Jurkat, Clone E6-1 (cell line): ENCODE measurements around the gene BMP7.

Experiments used
- DNase-seq: peaks from one replicate; pipeline ENCODE4 v3.0.0-alpha.2; 2011; ENCODE audit warnings: low read depth, low spot score
- H3K4me3 ChIP-seq: 2 replicates; pipeline ENCODE4 v1.5.1; 2011; ENCODE audit warnings: mild to moderate bottlenecking, low read length, control low read depth, moderate library complexity

BMP7 gene

DNA sequence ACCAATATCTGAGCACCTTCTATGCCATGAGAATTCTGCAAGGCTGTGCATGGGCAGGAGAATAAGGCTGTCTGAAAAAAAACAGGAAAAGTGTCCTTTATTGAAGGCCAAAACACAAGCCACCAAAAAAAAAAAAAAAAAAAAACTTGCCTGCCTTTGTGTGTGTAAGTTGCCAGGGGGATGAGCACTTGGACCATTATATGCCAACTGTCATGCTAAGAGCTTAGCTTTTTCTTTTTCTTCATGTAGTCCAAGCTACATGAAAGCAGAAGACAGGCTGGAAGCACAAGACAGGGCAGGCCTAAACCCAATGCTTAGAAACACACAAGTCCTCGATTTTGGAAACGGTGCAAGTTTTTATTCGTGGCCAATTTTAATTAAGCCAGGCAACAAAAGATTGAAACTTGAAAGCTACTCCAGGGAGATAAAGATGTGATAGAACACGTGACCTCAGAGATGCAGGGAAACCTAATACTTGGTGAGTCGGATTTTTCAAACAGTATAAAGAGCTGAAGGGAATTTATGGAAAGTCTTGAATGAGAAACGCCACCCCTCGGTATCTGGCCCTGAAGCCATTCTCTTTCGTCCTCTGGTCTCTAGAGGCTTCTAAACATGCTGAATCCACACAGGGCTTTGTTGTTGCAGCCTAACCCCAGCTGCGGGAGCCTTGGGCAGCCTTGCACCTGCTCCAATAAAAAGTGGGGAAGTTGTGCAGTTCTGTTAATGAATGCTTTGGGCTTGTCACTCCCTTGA, 8.6 kb downstream of the BMP7 start:
- no peak for DNase-seq
- no peak overlapping the region for H3K4me3 ChIP-seq

DNA sequence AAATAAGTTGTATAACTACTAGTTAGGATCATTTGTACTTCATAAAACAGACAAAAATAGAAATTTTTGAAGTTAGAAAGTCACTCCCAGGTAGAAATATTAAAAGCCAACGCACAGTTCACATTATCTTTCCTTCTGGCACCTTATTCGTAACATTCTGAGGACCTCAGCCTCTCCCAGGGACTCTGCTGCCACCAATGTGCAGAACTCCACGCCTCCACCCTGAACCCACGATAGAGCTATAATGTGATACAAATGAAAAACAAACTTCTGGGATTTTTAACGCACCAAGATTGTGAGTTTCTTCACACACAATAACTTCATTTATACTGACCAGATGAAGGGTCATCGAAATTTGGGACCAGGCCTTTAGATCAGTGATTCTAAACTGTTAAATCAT, 9.5 kb downstream of the BMP7 start:
- no peak for DNase-seq
- H3K4me3 ChIP-seq = no peak overlapping the region

DNA sequence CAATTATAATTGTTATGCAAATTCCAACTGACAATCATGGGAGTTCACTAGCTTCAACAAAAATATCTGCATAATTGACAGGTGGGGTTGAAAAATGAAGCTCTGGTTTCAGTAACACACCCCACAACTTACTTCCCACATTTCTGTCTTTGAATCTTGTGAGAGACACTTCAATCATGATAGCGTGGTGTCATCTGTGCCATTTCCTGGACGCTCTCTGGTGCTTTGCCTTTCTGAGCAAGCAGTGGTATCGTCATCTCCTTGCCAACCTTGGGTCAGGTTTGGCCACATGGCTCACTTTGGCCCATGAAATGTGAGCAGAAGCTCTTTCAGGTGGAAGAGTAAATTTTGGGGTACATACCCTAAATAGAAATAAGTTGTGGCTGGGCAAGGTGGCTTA, 10.2 kb downstream of the BMP7 start:
- no peak for DNase-seq
- H3K4me3 ChIP-seq = no peak overlapping the region

DNA sequence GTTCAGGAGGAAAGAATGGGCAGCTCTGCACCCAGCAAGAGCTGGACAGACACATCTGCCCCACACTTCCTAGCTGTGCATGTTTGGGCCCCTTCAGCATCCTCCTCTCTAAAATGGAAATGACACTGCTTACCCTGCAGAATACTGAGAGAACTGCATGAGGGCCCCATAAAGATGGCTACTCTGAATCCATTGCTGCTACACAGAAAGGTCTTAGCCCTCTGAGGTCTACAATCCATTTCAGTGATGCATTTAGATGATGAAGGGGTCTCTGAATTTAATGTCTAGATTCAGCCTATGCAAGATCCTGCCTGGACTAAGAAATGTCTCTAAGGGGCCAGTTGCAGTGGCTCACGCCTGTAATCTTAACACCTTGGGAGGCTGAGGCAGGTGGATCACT, 11.3 kb downstream of the BMP7 start:
- DNase-seq = no peak
- H3K4me3 ChIP-seq = no peak overlapping the region

DNA sequence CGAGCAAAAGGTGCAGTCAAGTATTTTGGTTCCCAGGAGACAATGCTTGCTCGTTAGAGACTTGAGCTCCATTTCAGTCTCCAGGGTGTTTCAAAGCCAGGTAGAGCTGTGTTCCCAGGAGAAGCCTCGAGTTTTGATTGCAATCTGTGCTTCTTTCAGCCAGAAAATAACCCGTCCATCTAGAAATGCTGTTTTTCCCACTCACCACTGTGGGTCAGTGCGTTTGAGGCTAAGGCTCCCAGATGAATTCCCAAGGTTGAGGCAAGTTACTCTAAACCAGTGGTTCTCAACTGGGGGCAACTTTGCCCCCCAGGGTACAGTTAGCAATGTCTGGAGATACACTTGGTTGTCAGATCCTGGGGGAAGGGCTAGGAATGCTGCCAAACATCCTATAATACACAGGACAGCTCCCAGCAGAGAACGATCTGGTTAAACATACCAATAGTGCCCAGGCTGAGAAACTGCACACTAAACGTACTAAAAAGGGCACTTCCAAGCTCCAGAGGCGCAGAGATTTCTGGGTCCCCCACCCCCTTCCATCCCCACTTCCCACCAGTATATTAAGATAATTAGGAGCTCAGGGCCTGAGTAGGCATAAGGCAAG, 13.8 kb downstream of the BMP7 start:
- DNase-seq = no peak
- no peak overlapping the region for H3K4me3 ChIP-seq

DNA sequence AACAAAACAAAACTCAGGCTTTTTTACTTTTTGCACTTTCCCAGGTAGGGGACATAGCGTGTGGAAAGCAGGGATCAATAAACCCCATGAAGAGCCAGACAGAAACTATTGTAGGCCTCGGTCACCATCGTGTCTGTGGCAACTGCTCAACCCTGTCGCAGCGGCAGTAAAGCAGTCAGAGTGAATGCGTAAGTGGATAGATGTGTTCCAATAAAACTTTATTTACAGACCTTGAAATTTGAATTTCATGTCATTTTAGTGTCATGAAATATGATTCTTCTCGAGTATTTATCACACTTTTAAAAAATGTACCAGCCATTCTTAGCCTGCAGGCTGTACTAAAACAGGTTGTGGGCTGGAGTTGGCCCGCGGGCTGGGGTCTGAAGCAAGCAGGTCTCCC, 14.5 kb downstream of the BMP7 start:
- H3K4me3 ChIP-seq = no peak overlapping the region
- DNase-seq = no peak

DNA sequence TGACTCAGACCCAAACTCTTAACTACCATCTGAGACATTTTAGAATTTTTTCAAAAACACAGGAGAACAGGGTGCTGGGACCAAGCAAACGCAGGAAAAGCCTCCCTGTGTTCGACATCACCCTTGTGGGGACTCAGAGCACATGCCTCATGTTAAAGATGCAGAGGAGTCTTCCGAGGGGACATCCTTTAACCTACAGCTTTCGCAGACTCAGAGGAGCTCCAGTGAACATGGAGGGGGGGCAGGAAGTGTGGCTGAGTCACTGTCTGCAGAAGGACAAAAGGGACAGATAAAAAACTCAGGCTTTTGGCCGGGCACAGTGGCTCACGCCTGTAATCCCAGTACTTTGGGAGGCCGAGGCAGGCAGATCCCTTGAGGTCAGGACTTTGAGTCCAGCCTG, 15.1 kb downstream of the BMP7 start:
- DNase-seq = no peak
- H3K4me3 ChIP-seq = peak overlapping the region; percentile 48

DNA sequence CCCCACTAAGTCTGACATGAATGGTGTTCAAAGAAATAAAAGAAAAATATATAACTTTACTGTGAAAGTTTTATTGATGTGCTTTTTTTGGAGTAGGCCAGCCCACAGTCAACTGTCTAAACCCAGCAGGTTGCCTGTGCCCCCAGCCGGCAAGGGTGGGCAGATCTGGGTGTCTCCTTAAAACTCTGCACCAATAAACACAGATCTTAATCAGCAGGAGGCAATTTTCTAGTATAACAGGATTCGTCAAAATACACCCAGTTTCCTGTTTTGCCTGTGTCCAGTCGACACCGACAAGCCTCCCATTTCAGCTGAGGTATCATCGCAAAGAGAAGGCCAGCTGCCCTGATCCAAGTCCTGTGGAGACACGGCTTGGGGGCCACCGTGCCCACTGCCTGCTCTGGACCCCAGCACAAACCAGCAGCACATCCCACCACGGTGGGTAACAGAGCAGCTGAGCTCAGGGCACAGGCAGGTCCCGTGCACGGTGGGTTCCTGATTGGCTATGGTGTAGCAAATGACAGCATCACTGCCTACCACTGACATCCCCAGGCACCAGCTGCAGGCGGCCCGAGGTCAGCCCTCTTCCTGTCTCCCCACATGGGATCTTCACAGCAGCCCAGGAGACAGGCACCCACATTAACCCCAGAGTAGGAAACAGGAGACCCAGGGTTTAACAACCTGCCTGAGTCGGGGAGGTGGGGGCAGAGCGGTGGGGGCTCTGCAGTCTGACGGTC, 15.7 kb downstream of the BMP7 start:
- peak overlapping the region; percentile 48 for H3K4me3 ChIP-seq
- peak; percentile 95 for DNase-seq

DNA sequence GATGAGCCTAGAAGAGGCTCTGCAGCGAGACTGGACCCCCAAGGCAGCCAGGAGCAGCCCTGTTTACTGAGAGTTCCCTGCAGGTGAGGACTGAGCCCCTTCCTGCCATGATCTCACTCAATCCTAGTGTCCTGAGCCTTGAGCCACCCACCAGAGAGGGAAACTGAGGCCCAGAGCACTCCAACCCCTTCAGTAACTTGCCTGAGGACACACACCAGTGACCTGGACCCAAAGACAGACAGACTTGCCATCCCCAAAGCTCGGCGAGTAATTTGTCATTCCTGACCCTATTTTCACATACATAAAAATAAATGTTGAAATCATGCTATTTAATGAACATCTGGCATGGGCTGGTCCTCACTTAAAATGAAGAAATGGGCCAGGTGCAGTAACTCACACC, 16.7 kb downstream of the BMP7 start:
- no peak overlapping the region for H3K4me3 ChIP-seq

DNA sequence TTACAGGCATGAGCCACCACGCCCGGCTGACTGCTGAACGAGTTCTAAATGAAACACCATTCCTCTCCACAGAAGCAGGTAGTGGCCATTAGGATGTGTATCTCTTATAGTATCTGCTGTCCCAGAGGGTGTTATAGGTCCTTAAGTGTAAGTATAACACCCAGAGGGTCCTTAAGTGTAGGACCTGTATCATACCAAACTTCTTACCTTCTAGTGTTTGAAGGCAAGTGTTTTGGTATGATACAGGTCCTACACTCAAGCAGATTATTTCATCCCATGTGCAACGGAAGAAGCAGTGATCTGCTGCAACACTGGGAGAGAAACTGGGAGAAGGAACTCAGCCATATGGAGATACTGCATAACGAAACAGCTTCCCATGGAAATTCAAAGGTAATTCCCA, 17.4 kb downstream of the BMP7 start:
- DNase-seq = no peak
- no peak overlapping the region for H3K4me3 ChIP-seq

More for the DNA sequence above, 16.7 kb downstream of the BMP7 start:
- no peak for DNase-seq

DNA sequence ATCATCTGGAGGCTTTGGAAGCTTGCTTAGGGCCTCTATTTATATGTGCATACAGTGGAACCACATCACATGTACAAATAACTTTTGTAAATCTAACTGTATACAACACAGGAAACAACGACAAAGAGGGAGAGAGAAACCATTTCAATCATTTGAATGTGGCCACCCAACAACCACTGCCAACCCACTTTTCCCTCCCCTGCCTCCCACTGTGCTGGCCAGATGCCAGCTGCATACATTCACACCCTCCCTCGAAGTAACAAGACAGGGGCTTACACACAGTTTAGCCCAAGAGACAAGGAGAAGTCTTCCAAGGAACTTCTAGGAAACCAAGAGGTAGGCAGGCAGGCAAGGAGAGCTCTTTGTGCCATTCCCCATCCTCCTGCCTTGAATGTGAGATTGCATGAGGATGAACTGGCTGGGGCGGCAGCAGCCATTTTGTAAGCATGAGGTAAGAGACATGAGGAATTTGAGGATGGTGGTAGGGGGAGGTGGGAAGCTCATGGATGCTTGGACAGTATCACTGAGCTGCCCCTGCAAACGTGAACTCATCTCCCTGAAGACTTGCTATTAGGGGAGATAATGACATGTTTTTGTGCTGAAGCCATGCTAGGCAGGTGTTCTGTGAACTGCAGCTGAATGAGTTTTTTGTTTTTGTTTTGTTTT, 18.2 kb downstream of the BMP7 start:
- no peak overlapping the region for H3K4me3 ChIP-seq

DNA sequence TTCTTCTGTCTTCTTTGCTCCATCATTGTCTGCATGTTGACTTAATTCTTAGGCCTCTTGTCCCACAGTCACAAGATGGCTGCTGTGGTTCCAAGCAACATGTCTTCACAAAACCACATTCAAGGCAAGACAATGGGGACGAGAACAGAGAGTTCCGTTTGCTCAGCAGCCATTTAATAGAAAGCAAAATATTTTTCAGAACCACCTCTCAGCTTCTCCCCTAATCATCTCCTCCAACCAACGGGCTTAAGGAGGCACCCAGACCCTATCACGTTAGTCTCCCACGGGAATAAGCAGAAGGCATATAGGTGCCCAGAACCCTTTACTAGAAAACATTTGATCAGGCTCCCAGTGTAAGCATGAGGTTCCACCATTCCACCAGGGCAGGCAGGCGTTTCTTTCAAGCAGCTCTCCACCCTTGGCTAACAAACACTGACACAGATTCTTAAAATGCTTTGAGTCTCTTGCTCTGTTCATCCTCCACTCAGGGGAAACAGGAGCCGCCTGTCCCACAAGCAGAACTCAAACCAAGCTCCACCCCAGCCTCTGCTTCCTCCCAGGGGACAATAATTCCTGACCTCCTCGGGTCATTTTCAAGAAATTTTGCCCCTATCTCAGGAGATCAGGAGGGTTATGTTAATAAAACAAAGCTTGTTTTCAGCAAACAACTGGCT, 19.0 kb downstream of the BMP7 start:
- DNase-seq = no peak

More for the DNA sequence above, 18.2 kb downstream of the BMP7 start:
- DNase-seq = peak; percentile 89

DNA sequence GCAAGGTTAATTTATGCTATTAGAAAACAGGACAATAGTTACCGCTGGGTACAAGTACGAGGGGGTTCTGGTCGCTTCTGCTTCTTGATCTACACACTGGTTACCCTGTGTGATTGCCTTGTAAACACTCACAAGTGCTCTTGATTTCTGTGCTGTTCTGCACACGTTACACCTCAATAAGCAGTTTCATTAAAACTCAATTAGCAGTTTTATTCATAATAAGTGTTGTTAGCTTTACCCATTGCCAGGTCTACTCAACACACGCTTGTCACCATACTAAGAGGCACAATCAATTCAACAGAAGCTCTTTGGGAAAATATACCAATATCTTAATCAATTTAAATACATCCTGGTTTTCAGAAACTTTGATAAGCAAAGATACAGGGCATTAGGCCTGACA, 20.4 kb downstream of the BMP7 start:
- no peak for DNase-seq
- H3K4me3 ChIP-seq = no peak overlapping the region

More for the DNA sequence above, 19.0 kb downstream of the BMP7 start:
- no peak overlapping the region for H3K4me3 ChIP-seq

DNA sequence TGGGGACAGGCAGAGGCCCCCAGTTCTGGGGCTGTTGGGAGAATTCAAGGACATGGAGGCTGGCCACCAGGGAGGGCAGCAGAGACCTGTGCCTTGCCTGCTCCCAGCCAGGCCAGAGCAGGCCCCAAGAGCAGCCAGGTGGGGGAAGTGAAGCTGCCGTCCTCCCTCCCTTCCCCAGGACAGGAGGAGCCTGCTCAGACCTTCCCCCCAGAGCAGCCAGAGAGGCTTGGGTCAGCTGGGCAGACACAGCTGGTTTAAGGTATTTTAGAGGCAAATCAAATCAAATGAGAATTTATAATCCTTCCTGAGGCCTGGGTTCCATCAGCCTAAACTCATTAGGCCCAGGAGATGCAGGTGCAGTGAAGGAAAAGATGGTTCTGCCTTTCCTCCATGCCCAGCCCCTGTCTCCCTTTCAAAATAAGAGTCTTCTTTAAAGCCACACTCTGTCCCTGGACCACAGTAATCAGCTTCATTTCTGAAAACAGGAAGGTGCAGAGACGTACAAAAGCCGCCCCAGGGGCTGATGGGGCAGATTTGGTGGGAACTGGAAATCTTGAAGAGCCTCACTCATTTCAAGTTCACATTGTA, 21.7 kb downstream of the BMP7 start:
- H3K4me3 ChIP-seq = no peak overlapping the region
- peak; percentile 62 for DNase-seq

DNA sequence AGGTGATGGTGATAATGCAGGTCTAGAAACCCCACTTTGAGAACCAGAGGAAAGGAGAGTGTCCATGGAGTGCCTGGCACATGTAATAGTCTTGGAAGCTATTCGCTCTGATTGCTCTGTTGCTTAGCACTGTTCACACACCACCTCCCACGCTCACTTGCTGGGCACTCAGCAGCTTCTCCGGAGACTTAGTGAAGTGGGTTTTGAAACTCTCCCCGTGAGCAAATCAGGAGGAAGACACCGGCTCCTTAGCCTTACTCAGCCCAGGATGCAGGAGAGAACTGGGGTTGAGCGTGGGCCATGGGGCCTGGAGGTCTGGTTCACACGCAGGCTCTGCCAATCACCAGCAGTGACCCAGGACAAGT, 22.2 kb downstream of the BMP7 start:
- H3K4me3 ChIP-seq = no peak overlapping the region
- DNase-seq = no peak

DNA sequence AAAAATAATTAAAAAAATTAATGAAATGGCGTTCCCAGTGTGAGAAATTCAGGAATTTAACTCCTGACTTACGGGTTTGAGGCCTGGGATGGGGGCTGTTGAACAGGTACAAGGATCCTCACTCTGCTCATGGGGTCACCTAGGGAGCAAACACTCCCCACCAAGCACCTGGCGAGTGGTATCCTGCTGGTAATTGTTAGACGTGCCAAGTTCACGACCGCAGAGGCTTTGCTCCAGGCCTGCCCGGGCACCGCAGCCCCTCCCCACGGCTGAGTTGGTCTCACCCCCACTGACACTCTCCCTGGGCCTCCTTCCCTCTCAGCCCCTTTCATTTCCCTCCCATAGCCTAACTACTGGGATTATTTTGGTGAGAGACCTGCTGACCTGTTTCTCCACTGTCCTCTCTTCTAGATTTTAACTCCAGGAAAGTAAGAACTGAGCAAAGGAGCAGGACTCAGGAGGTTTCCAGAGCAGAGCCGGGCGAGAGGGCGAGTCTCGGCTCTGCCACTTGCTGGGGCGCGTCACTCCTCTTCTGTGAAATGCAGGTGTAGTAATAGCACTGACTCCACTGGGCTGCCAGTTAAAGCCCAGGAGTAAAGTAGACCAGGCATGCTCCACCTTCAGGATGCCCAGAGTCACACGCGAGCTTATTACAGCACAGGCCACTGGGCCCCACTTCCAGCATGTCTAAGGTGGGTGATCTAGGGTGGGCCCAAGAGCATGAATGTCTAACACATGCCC, 22.8 kb downstream of the BMP7 start:
- no peak overlapping the region for H3K4me3 ChIP-seq
- no peak for DNase-seq

DNA sequence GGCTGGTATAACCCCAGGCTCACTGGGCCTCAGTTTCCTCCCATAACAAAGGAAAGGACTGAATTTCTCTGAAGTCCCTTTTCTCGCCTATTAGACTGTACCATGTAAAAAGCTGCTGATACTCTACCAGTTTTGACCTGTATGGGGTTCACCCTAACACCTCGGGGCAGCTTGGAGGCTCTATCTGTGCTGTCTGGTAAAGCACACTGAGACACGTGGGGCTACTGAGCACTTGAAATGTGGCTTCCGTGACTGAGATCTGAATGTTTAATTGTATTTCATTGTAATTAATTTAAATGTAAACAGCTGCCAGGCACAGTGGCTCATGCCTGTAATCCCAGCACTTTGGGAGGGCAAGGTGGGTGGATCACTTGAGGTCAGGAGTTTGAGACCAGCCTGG, 24.0 kb downstream of the BMP7 start:
- DNase-seq = no peak
- no peak overlapping the region for H3K4me3 ChIP-seq

DNA sequence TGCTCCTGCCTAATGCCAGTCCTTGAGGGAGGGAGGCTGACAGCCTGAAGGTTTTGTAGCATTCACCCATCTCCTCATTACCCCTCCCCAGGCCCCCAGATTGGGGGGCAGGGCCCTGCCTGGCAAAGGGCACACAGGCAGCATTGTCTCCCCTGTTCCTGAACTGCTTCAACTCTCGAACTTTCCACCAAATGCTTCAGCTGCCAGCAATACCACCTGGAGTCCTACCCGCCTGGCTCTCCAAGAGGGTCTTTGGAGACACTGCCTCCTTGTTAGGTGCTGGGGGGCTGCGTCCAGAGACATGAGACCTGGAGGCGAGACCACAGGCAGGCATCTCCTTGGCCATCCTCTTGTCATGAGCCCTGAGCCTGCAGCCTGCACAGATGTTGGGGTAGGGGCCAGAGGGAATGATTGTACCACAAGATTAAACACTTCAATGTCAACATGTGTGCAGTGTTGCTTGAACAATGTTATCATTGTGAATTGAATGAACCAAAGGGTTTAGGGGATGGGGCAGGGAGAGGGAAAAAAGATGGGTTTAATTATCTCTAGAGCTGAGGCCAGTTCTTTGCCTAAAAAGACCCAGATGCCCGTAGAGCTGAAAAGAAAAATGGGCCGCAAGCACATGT, 25.0 kb downstream of the BMP7 start:
- no peak overlapping the region for H3K4me3 ChIP-seq
- no peak for DNase-seq
